Stimulated activated CD8-positive, alpha-beta memory T cell treated with anti-CD3 and anti-CD28 coated beads, Interleukin-4, amount 100 ng/mL, for 4 hours (primary cell): Measurements from ENCODE around the gene CDH4.

Experiments used
- DNase-seq, 2 donors: peaks; one replicate each; pipeline ENCODE4 v3.0.0-alpha.2; 2020; ENCODE audit warnings: low read depth in 2 of 2, low spot score in 1 of 2

The CDH4 gene

DNA sequence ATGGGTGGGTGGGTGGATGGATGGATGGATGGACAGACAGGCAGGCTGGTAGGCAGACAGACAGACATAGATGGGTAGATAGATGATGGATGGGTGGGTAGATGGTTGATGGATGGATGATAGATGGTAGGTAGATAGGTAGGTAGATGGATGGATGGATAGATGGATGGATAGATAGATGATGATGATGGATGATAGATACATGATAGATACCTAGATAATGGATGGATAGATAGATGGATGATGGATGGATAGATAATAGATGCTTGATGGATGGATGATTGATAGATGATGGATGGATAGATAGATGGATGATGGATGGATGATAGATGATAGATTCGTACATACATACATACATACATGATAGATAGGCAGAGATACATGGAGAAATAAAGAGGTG is 368.1 kb downstream of the CDH4 start:
- no peak for DNase-seq

DNA sequence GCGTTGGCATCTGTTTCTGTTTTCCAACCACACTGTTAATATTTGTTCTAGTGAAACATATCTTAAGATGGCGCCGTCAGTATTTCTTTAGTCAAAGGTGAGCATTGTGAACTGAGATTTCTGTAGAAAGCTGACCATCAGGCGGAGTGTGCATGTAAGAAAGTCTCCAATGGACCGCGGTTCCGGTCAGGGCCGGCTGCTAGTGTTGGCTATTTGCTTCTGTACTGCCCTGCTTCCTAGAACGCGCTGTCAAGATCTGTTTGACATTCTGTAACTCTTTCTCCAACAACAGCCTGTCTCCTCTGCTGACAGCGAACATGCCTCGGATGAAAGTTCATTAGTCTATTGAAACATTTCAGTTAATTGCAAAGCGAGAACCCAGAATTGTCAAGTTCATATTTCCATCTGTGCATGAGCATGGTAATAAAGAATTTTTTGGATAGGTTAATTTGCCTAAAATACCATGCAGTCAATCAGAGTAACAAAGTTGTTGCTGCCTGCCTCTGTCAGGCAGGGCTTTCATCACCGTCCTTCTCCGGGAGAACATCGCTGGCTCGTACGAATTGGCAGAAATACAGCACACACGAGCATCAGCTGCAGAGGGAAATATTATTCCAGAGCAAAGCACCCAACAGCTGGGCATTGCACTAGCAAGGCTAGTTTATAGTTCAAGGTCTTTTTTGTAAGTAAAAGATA is 369.1 kb downstream of the CDH4 start:
- DNase-seq: no peak

DNA sequence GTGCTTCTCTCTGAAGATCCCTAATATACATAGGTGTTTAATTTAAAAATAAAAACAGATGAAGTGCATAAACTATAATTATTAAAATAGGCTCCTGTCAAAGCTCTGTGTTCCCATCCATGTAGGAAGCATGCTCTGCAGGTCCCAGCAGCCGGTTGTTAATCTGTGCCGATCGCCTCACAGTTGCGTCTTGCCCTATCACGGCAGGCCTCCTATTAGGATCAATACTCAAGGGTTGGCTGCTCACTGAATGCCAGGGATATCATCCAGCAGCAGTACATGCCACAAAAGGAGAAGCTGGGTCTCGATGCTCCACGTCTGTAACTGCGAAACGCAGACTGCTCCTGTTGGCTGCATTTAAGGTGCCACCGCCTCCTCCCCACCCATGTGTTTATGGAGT is 369.8 kb downstream of the CDH4 start:
- no peak for DNase-seq

DNA sequence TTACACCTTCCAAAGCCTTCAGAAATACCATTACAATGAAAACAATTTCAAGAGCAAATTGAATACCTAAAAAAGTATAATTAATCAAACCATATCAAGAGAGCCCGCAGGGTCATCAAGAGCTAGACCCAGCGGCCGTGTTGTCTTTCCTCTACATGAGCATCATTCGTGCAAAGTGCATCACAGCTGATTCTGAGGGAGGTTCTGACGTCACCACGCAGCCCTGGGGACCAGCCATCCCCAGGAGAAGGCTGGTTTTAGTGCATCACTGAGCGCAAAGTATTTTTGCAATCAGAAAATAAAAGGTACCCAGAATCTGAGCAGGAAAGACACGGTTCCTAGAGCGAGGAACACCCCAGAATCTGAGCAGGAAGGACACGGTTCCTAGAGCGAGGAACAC is 371.4 kb downstream of the CDH4 start:
- no peak for DNase-seq

DNA sequence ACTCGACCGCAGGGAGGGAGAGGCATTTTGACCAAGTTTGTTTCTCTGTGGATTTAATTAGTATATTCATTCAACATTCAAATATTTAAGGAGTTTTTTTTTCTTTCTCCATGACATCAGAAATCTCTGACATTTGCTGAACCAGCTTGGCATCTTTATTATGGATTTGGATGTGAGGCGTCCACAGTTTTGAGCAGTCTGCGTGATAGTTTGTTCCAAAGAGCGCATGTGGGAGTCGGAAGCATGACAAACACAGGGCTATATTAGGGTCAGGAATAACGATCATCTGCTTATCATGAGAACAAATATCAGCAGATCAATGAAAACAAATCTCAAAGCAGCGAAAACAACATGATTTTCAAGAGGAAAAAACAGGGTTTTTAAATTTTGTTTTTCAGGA is 373.2 kb downstream of the CDH4 start:
- DNase-seq: no peak

DNA sequence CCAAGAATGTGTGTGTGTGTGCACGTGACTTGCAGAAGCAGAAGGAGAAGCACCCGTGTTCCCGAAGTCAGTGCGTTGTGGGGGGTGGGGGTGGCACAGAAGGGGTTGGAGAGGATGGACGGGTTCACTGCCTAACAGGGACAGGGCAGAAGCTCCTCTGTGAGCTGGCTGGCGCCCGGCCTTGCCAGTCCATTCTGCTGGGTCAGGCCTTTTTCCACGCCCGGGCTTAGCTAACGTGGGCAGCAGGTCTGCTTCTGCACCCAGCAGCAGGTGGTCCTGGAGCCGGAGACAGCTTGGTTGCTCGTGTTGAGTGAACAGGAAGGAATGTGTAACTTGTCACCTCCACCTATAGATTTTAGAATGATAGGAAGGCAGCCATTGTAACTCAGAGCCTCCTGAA is 374.4 kb downstream of the CDH4 start:
- DNase-seq: no peak

DNA sequence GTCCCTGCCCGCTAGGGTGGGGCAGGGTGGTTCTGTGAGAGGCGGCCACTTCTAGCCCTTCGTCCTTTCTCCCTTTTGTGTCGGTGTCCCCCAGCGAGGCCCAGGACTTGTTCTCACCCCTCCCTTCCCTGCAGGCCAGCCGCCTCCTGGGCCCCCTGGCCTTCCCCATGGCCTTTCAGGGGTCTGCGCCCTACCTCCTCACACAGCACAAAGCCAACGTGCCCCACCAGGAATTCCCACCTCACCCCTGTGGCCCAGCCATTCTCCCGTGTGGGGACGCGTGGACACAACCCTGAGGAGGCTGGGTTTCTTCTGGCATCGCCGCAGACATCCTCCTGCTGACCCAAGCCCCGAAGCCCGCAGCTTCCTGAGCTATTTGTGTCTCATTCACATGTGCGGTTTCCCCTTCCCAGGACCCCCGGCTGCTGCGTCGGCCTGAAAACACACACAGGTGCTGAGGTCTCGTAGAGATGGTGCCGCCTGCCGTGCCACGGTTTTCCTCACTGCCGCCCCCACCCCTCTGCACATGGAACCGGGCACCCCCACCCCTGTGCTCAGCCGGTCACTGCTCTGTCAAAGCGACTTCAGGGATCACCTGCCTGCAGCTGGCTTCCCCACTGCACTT is 375.8 kb downstream of the CDH4 start:
- DNase-seq: no peak

DNA sequence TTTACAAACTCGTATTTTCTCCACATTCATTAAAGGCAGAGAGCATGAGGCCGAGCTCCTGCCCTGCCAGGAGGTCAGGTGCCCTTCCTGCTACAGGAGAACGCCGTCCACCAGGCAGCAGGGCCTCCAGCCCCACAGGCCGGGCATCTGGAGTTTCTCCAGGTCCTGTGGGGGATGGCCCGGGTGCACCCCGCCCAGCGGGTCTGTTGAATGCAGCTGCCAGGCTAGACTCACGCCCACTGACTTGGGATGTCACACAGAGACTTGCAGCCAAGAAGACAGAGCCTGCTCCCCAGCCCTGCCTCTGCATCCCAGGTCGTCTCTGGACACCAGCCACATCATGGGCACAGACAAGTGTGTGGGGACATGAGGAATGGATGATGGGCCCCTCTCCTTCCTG is 376.4 kb downstream of the CDH4 start:
- no peak for DNase-seq

DNA sequence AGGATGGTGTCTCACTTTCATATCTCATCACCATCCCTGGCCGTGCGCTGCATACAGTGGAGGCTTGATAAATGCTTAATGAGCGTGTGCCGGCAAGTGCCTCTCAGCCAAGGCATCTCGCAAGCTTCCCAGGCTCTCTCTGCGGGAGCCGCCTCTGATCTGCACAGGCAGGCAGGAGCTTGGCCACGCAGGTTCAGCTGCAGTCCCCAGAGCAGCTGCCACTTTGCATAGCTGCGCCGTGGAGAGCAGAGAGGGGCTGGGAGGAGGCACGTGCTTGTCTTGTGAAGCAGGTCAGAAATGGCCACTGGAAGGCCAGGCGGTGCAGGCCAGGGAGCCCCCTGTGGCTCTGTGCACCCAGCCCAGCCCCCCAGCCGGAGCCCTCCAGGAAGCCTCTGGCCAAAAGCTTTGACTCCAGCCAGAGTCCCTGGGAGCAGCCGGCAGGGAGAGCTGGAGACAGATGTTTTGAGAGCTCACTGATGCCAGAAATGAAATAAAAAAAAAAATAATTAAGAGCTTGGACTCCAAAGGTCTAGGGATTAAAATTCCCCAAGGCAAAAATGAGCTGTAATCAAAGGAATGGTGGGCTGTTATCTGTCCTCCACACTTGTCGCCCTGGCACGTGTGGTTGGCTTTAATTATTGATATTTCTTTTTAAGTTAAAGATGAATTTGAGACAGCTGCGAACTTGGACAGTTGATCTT is 377.0 kb downstream of the CDH4 start:
- no peak for DNase-seq

DNA sequence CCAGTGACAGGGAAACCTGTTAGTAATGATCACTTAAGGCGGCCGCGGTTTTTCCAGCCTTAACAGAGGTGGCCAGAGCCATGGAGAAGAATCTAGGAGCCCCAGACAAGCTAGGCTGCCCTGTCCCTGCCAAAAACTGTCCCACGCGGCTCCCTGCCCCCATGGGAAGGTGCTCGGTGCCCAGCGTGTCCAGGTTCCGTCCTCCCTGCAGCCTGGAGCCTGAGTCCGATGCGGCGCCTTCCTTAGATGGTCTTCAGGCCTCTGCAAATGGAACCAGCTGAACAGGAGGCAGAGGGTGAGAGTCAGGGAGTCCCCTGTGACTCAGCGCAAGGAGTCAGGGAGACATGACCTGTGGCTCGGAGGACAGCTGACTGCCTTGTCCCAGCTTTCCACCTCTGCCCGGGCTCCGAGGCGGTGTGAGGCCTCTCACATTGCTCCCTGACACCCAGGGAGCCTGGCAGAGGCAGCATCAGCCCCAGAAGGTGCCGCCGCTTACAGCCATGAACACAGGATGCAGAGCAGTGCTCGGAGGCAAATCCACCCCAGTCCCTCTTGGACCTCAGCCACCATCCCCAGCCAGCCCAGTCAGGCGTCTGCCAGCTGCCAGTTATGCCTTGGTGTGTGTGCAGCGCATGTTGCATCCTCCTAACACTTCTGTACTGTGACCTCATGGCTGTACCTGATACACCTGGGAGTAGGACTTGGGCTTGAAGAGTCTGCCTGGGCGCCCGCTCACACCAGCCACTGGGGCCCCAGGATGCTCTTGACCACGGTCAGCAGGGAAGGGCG is 377.7 kb downstream of the CDH4 start:
- DNase-seq: no peak

DNA sequence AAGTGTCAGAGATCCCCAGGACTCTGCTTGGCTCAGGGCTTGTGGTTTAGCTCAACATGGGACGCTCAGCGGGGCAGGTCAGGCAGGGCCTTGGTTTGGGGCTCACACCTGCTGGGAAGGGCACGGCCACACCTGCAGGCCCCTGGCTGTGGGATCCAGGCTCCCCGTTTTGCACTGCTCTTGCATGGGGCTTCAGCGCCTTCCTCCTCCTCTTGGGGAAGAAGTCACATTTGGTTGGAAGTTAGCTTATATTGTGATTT is 378.3 kb downstream of the CDH4 start:
- DNase-seq: no peak

DNA sequence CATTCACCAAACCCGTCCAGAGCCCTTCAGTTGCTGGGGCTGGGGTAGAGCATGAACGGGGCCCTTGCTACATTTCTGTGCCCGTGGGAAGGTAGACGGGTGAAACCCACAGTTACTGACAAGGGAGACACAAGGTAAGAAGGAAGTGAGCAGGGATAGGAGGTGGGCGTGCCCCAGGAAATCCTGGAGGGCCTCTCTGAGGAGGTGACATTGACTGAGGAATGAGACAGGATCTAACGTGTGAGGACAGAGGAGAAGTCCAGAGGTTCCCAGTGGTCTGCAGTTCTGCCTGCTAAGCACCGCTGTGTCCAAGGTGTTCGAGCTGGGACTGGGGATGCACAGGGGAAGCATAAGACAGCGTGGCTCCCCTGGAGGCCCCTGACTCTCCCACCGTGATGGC is 378.8 kb downstream of the CDH4 start:
- DNase-seq: no peak

DNA sequence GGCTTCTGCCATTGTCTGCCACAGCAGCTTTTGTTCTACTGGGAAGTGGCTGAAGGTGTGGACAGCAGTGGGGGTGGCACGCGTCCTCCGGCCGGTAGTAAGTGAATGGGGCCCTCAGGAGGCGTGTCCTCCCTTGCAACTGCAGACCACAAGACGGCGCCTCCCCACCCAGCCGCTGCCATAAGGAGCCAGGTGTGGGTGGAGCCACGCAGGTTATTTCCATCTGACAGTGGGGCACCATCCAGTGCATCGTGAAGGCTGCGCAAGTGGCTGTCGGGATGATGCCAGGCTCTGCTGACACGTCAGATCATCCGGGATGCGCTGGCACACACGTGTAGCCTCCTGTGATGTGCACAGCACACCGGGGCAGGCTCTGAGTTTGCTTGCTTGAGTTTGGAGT is 379.7 kb downstream of the CDH4 start:
- DNase-seq: no peak

DNA sequence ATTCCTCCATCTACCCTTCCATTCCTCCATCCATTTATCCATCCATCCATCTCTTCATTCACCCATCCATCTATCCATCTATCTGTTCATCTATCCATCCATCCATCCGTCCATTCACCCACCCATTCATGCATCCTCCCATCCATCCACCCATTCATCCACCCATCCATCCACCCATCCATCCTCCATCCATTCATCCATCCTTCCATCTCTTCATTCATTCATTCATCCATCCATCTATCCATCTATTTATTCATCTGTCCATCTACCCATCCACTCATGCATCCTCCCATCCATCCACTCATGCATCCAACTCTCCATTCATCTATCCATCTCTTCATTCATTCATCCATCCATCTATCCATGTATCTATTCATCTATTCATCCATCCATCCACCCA is 380.9 kb downstream of the CDH4 start:
- DNase-seq: no peak

DNA sequence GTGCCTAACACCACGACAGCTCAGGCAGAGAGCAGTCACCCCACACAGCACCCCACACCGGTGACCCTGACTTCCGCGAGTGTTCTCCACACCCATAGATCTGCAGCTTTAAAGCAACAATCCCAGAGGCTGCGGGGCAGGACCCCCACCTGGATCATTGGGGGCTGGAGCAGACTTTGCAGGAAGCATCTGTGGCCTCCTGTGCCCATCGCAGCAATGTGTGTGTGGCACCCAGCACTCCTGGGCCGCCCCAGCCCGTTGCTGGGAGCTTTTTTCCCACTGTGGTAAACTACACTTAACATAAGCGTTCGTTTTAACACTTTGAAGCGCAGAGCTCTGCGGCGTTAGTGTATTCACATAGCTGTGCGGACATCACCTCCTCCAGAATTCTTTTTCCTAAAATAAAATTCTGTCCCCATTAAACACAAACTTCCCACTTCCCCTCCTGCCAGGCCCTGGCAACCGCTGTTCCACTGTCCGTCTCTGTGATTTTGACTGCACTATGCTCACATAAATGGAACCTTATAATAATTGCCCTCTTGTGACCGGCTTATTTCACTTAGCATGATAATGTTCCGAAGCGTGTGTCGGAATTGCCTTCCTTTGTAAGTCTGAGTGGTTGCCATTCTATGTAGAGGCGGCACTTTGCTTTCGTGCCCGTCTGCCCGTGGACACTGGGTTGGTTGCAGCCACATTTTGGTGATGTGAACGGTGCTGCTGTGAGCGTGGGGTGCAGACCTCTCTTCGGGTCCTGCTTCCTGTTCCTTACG is 382.5 kb downstream of the CDH4 start:
- DNase-seq: no peak

DNA sequence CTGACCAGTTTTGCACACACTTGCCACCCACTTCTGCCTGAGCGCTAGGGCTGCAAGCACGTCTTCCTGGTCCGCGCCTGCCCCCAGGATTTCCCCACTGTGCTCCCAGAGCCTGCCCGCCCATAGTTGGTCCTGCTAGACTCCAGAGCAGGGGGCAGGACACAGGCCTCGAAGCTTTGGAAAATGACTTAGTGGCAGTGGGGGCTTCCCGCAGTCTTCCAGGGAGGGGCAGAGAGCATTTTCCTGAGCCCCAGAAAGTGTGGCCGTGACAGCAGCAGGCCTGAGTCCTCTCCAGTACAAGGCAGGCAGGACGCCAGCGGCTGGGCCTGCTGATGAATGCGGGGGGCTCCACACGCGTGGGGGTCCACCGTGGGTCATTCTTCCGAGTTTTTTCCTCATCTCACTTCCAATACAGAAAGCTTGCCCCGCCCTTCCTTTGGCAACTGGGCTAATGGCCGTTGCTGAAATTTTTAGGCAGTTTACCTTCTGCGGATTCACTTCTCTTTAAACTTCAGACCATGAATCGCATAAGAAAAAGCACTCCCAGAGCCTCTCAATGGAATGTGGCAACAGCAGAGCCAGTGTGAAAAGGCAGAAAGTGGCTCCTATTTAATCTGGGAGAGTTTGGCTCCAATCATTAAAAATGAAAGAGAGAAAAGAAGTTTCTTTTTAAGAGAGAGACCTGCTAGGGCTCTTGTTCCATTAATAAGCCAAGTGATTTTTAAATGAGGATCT is 383.8 kb downstream of the CDH4 start:
- no peak for DNase-seq

DNA sequence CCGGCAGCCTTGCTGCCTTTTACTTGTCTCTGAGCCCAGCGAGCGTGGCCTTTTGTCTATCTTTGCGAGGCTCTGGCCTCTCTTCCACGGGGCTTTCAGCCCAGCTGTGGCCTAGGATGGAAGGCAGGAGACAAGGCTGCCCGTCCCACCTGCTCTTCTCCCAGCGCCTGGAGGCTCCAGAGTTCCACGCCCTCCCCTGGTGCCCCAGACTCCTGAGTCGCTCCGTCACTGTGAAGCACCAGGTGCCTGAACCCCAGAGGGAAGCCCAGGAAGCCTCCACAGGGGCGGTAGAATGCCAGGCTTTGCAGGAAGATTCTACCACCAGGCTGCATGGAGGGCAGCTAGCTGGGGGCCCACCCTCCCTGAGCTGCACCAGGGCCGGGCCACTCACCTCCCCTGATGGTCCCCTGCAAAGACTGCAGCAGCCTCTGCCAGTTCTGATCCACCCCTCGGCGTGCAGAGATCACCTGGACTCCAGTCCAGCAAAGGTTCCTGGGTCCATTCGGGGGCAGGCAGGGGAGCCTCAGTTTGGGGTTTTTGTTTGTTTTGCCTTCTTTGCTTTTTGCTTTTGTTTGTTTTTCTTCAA is 384.6 kb downstream of the CDH4 start:
- no peak for DNase-seq

DNA sequence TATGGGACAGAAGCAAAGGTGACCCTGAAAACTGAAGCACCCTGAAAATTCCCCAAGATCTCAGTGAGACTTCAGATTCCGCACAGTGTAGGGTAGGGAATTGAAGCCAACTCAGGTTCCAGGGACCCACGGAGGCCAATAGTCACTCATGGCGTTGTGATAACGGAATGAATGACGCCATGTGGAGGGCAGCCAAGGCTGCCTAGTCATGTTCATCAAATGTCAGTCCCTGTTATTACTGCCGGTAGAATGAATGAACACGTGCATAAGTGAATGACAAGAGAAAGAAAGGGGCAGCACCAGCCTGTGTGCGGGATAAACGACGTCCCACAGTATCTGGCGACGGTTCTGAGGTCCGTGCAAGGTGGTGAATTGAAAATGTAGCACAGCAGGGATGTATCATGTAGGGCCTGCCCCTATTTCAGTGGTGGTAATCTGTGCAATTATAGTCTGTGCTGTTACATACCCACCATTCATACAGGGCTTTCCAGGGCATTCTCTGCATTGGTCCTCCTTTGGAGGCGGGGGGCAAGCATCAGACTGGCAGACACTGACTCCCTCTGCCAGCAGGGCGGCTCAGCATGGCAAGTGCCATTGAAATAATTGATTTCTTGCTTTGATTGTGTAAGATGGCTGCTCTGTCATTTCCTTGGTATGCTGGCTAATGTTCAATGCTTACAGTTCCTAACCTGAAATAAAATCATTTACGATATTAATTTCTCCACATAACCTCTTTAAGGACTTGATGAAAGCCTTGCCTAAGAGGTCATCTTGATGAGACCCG is 386.9 kb downstream of the CDH4 start:
- no peak for DNase-seq

DNA sequence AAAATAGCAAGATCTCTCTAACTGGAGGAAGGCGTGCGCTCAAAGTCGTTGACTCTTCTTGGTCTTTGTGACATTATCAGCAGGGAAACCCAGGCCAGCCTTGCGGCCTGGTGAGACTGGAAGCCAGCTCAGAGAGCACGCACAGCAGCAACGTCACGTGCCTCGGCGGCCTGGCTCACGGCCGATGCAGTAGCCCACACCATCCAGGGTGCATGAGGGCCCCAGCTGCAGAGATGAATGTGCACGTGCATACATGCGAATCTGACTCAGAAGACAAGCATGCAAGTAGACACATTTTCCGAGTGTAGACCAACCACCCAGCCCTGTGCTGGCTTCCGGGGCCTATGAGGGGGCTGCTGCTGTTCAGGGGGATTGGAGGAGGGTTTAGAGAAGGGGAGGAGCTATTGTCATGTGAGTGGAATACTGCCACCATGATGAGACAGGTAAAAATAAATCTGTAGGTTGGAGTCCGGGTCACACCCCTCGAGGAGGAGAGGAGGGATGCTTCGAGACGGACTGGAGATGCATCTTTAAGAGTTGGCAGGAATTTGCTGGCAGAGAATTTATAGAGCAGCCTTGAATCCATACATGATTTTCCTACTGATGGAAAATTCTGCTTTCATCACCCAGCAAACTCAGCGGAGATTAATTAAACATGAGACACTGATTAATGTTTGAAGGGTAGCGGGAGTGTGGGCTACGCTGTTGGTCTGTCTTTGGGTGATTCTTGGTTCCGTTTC is 388.2 kb downstream of the CDH4 start:
- DNase-seq: no peak
